ENCODE results near the gene SEMA5B.

Gene SEMA5B

GRCh38 chr3:122975163-122975923, 52.2 kb downstream of the SEMA5B start:
- H3K4me3 ChIP-seq (ENCODE audit: low read depth, low read length): no peak overlapping the region
- H3K27me3 ChIP-seq (ENCODE audit: insufficient read depth, low read depth, severe bottlenecking): no peaks in the 10 kb centered on the region
- no peaks in the 10 kb centered on the region for H3K36me3 ChIP-seq
- no peak for TF ChIP-seq CTCF (IDR thresholded peaks at IDR 0.05; ENCODE audit: low read depth, low read length)
- H3K27ac ChIP-seq: peak overlapping the region; percentile 83
- H3K9me3 ChIP-seq (ENCODE audit: severe bottlenecking): no peaks in the 10 kb centered on the region
- DNase-seq: peak; percentile 72

GRCh38 chr3:122974764-122975162, 52.8 kb downstream of the SEMA5B start:
- no peaks in the 10 kb centered on the region for H3K36me3 ChIP-seq
- H3K4me3 ChIP-seq (ENCODE audit: low read depth, low read length): no peak overlapping the region
- TF ChIP-seq CTCF (IDR thresholded peaks at IDR 0.05; ENCODE audit: low read depth, low read length): no peak
- H3K27ac ChIP-seq: peak overlapping the region; percentile 83
- H3K27me3 ChIP-seq (ENCODE audit: insufficient read depth, low read depth, severe bottlenecking): no peaks in the 10 kb centered on the region
- DNase-seq: no peak
- H3K9me3 ChIP-seq (ENCODE audit: severe bottlenecking): no peaks in the 10 kb centered on the region

- no peaks in the 10 kb centered on the region for H3K36me3 ChIP-seq
- no peak overlapping the region for H3K4me3 ChIP-seq (ENCODE audit: low read depth, low read length)
- H3K27ac ChIP-seq: peak overlapping the region; percentile 83
- peak; percentile 84 for DNase-seq
- no peaks in the 10 kb centered on the region for H3K27me3 ChIP-seq (ENCODE audit: insufficient read depth, low read depth, severe bottlenecking)
- H3K9me3 ChIP-seq (ENCODE audit: severe bottlenecking): no peaks in the 10 kb centered on the region
- TF ChIP-seq CTCF (IDR thresholded peaks at IDR 0.05; ENCODE audit: low read depth, low read length): no peak
Measured at GRCh38 chr3:122973893-122974615, 53.5 kb downstream of the SEMA5B start.

GRCh38 chr3:122972141-122972540, 55.4 kb downstream of the SEMA5B start:
- no peak for TF ChIP-seq CTCF (IDR thresholded peaks at IDR 0.05; ENCODE audit: low read depth, low read length)
- Histone ChIP-seq H3K4me3 (ENCODE audit: low read depth, low read length) (no peak overlapping the region), H3K27me3 (ENCODE audit: insufficient read depth, low read depth, severe bottlenecking) (no peaks in the 10 kb centered on the region), H3K9me3 (ENCODE audit: severe bottlenecking) (no peaks in the 10 kb centered on the region), H3K36me3 (no peaks in the 10 kb centered on the region), H3K27ac (no peak overlapping the region)
- no peak for DNase-seq

- no peak for TF ChIP-seq CTCF (IDR thresholded peaks at IDR 0.05; ENCODE audit: low read depth, low read length)
Measured at GRCh38 chr3:122969585-122970469, 57.7 kb downstream of the SEMA5B start.

More at GRCh38 chr3:122969585-122970469, 57.7 kb downstream of the SEMA5B start:
- Histone ChIP-seq H3K27ac (no peak overlapping the region), H3K4me3 (ENCODE audit: low read depth, low read length) (no peak overlapping the region), H3K27me3 (ENCODE audit: insufficient read depth, low read depth, severe bottlenecking) (no peaks in the 10 kb centered on the region), H3K9me3 (ENCODE audit: severe bottlenecking) (no peaks in the 10 kb centered on the region), H3K36me3 (no peaks in the 10 kb centered on the region)
- DNase-seq: no peak
